SK-N-SH (cell line): ENCODE data around the gene OR10G4.

Experiments used
- CTCF ChIP-seq: fragments of 200-600 bp; sonication (generic); IDR thresholded peaks from 2 replicates; pipeline ENCODE4 v1.6.1; 2017; ENCODE audit warnings: antibody characterized with exemption, mild to moderate bottlenecking, moderate library complexity
- EP300 ChIP-seq, 2 experiments: IDR thresholded peaks; 2 replicates each; pipeline versions ENCODE4 v1.4.0 to v1.6.1; 2012; ENCODE audit warnings: borderline replicate concordance in 1 of 2, low read depth in 1 of 2, low read length in 1 of 2
- EZH2phosphoT487 ChIP-seq: fragments of 200-600 bp; sonication (generic); IDR thresholded peaks from 2 replicates; pipeline ENCODE4 v1.6.1; 2017; ENCODE audit warnings: low read depth, mixed run types, mild to moderate bottlenecking, antibody characterized with exemption, moderate library complexity, borderline replicate concordance
- FOXM1 ChIP-seq: IDR thresholded peaks from 2 replicates; pipeline ENCODE4 v1.4.0; 2012; ENCODE audit warnings: low read depth, mild to moderate bottlenecking
- MXI1 ChIP-seq: IDR thresholded peaks from 2 replicates; pipeline ENCODE4 v1.6.1; 2012; ENCODE audit warnings: mild to moderate bottlenecking, low read depth, low read length, improper control_type of control experiment
- NRF1 ChIP-seq: IDR thresholded peaks from 2 replicates; pipeline ENCODE4 v1.6.1; 2012; ENCODE audit warnings: low read depth, mild to moderate bottlenecking, low read length
- RAD21 ChIP-seq: IDR thresholded peaks from 2 replicates; pipeline ENCODE4 v1.6.1; 2012; ENCODE audit warnings: mild to moderate bottlenecking, low read length
- RFX5 ChIP-seq: IDR thresholded peaks from 2 replicates; pipeline ENCODE4 v1.6.1; 2012; ENCODE audit warnings: mild to moderate bottlenecking, improper control_type of control experiment, low read length
- SIN3A ChIP-seq: IDR thresholded peaks from 2 replicates; pipeline ENCODE4 v1.6.1; 2012; ENCODE audit warnings: low read depth, mild to moderate bottlenecking, low read length, moderate library complexity, borderline replicate concordance

- TF ChIP-seq SIN3A (no peak), EZH2phosphoT487 (no peak), FOXM1 (no peak), EP300 (IDR thresholded peaks at IDR 0.05; ENCODE audit: borderline replicate concordance in 1 of 2, low read depth in 1 of 2, low read length in 1 of 2) (no peak), RFX5 (no peak), NRF1 (no peak), CTCF (no peak), MXI1 (no peak), RAD21 (no peak)
These were observed 30.6 kb downstream of the OR10G4 start for GRCh38 chr11:124043420-124043819.
